ENCODE measurements around the gene CDC45. TPM values are rescaled to one million over a fixed set of nuclear protein-coding genes. Genes with fewer than 3 reads are reported as not detected.

CDC45 gene
- total and polyA plus RNA-seq, 3 donors from 2014 or later: 38.8 to 47.2 (median 43.7) TPM

DNA sequence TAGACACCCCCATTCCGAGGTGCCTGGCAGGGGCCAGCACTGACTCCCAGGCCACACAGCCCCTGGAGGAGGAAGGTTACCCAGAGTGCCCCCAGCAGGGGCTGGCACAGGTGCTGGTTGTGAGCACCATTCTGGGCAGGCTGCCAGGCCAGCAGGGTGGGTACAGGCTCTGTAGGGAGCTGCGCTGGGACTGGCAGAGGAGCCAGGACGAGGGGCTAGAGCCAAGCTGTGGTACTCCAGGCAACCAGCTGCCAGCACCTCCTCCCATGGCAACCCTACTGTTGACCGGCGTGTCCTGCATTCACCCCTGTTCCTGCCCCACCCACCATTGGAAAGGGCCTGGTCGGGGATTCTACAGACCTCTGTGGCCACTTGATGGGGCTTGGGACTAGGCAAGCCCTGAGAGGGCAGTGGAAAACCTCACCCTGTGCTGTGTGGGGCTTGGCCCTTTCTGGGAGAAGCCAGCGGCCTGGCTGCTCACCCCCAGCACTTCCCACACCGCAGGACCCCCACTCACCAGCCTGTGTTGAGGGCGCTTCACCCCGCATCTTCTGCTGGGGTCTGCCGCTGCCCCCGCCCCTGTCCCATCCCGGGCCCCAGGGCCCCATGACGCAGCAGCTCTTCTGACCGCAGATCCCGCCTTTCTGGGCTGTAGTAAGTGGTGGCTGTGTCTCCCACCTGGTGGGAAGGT is 42.6 kb downstream of the CDC45 start:
- peak overlapping the region; percentile 37 to 53 for H3K4me3 ChIP-seq
- TF ChIP-seq, protein P1, sequence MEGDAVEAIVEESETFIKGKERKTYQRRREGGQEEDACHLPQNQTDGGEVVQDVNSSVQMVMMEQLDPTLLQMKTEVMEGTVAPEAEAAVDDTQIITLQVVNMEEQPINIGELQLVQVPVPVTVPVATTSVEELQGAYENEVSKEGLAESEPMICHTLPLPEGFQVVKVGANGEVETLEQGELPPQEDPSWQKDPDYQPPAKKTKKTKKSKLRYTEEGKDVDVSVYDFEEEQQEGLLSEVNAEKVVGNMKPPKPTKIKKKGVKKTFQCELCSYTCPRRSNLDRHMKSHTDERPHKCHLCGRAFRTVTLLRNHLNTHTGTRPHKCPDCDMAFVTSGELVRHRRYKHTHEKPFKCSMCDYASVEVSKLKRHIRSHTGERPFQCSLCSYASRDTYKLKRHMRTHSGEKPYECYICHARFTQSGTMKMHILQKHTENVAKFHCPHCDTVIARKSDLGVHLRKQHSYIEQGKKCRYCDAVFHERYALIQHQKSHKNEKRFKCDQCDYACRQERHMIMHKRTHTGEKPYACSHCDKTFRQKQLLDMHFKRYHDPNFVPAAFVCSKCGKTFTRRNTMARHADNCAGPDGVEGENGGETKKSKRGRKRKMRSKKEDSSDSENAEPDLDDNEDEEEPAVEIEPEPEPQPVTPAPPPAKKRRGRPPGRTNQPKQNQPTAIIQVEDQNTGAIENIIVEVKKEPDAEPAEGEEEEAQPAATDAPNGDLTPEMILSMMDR (IDR thresholded peaks at IDR 0.05): no peak
- no peak for TF ChIP-seq POLR2A (IDR thresholded peaks at IDR 0.05)
- 63 to 74% methylated on average over 16 of the region's 16 CpGs for WGBS, 2 donors
- H3K27ac ChIP-seq: no peak overlapping the region
- no peaks in the 10 kb centered on the region for H3K36me3 ChIP-seq (ENCODE audit: low read depth, missing control alignments)
- DNase-seq: no peak
- H3K9me3 ChIP-seq: no peaks in the 10 kb centered on the region
- no peaks in the 10 kb centered on the region for H3K27me3 ChIP-seq
- peaks cover 2% of the 10 kb centered on the region for H3K4me1 ChIP-seq
- intact Hi-C loops (cut with DNase I; ENCODE audit: low total_unique reads): no loop called here

DNA sequence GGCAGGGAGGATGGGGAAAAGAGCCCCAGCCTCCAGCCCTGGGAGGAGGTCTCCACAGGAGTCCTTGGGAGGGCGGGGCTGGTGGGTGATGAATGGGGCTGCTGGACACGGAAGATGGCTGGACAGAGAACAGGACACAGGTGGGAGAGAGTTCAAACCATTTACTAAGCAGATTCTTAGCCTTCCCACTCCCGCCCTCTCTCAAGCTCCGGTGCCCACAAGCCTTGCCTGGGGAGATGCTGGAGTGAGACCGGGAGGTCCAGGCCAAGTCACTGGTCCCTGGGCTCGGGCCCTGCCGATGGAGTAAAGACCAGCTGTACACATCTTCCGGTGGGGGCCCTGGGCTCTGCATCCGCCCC is 43.1 kb downstream of the CDC45 start:
- 37 to 63% methylated on average over 3 to 9 of the region's 9 CpGs for WGBS, 2 donors
- intact Hi-C loops (cut with DNase I; ENCODE audit: low total_unique reads): no loop called here
- DNase-seq: no peak
- H3K36me3 ChIP-seq (ENCODE audit: low read depth, missing control alignments): no peaks in the 10 kb centered on the region
- H3K4me3 ChIP-seq: peak overlapping the region; percentile 37 to 53
- H3K27me3 ChIP-seq: no peaks in the 10 kb centered on the region
- H3K4me1 ChIP-seq: peaks cover 7% of the 10 kb centered on the region
- H3K27ac ChIP-seq: no peak overlapping the region
- no peaks in the 10 kb centered on the region for H3K9me3 ChIP-seq
- TF ChIP-seq, protein P1 (IDR thresholded peaks at IDR 0.05): no peak
- TF ChIP-seq POLR2A (IDR thresholded peaks at IDR 0.05): no peak

DNA sequence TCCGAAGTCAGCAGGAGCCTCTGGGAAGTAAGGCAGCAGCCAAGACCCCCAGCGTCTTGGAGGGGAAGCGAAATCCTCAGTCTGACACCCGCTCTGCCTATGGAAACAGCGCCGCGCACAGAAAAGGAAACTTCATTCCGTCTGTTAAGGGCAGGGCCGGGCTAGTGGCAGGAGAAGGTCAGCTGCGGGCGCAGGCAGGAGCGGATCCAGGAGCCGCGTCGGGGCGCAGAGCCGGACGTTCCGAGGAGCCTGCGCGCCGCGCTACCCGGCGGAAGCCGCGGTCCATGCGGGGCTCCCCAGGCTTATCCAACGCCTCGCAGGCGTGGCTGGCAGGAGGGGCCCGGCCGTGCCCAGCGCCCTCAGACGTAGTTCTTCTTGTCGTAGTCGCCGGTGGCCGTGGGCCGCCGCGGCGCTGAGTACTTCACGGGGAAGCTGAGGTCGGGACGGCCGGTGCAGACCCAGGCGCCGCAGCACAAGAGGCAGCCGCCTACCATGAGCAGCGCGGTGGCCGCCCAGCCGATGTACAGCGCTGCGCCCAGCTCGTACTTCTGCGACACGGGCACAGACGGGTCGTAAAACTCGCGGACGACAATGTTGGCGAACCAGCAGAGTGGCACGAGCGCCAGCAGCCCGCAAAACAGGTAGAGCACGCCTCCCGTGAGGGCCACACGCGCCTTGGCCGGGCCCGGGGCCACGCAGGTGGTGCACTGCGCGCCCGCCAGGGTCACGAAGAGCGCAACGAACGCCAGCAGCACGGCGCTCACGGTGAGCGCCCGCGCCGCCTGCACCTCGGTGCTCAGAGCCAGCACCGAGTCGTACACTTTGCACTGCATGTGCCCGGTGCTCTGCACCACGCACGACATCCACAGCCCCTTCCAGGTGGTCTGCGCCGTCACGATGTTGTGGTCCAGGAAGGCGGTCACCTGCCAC is 43.8 kb downstream of the CDC45 start:
- H3K9me3 ChIP-seq: no peaks in the 10 kb centered on the region
- H3K27ac ChIP-seq: no peak overlapping the region
- no peak for DNase-seq
- H3K4me3 ChIP-seq: peak overlapping the region; percentile 37 to 53
- TF ChIP-seq POLR2A (IDR thresholded peaks at IDR 0.05): no peak
- H3K4me1 ChIP-seq: peaks cover 8% of the 10 kb centered on the region
- intact Hi-C loops (cut with DNase I; ENCODE audit: low total_unique reads): no loop called here
- no peaks in the 10 kb centered on the region for H3K36me3 ChIP-seq (ENCODE audit: low read depth, missing control alignments)
- H3K27me3 ChIP-seq: no peaks in the 10 kb centered on the region
- 3 to 5% methylated on average over 33 to 96 of the region's 99 CpGs for WGBS, 2 donors

DNA sequence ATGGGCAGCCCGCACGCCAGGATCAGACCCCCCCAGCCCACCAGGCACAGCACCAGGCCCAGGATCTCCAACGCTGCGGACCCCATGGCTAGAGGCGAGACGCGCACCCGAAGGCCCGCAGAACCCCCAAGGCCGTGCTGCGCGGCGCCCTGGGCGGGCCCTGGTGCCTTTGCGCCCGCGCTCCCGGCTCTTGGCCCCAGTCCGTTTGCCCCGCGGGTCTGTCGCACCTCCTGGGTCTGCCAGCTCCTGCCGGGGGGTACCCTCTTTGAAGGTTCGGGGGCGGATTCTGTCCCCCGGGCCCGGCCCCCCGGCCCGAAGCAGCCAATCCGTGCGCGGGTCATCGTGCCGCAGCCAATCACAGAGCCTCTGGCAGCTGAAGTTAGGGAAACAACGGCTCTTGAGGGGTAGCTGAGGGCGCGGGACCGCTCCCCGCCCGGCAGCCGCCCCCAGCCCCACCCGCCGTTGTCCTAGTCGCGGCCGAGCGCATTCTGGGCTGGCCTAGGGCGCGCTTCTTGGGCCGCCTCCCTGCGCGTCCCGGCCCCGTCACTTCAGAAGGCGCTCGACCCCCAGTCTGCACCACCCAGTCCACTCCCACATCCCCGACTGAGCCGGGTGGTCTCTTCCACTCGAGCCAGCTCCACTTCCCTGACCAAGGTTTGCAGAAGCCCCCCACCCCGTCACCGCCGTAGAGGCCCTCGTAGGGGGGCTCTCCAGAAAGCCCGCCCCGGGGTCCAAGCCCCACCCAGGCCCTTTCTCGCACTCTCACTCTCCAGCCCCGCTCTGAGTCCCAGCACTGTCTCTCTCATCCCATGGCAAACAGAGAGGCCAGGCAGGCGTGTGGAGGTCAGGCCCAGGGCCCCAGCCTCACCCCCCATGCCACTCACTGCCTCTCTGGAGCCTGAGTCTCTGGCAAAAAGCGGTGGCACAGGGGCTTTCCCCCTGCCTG is 44.7 kb downstream of the CDC45 start, which contains the start of gene CLDN5:
TSS of gene CLDN5 (minus strand) at position 241 of the 946 bp plus-strand sequence. CDS start at position 86, 155 bp downstream.
- WGBS, 2 donors: 7 to 11% methylated on average over 9 to 53 of the region's 69 CpGs
- intact Hi-C loops (cut with DNase I; ENCODE audit: low total_unique reads): no loop called here
- no peaks in the 10 kb centered on the region for H3K27me3 ChIP-seq
- H3K36me3 ChIP-seq (ENCODE audit: low read depth, missing control alignments): no peaks in the 10 kb centered on the region
- H3K4me3 ChIP-seq: peak within 1 kb of the TSS; percentile 37 to 53
- peaks cover 8% of the 10 kb centered on the region for H3K4me1 ChIP-seq
- no peak for TF ChIP-seq POLR2A (IDR thresholded peaks at IDR 0.05)
- TF ChIP-seq, protein P1 (IDR thresholded peaks at IDR 0.05): no peak
- DNase-seq: peak; percentile 58
- H3K27ac ChIP-seq: peak within 1 kb of the TSS; percentile 36 to 39
- no peaks in the 10 kb centered on the region for H3K9me3 ChIP-seq

Measured in testis (tissue), 3 donors.